ENCODE measurements around the gene FAM107B.

GRCh38 chr10:14528450-14528849 is 246.2 kb downstream of the FAM107B start:
- TF ChIP-seq CTCF (IDR thresholded peaks at IDR 0.05) (no peak), POLR2AphosphoS5 (IDR thresholded peaks at IDR 0.05) (no peak), POLR2A (IDR thresholded peaks at IDR 0.05) (no peak), EP300 (IDR thresholded peaks at IDR 0.05) (no peak)
